ENCODE data around the gene HDAC11. TPM values are rescaled to one million over a fixed set of nuclear protein-coding genes. Genes with fewer than 3 reads are reported as not detected.
"Not testable (repeated sequence)": the region's sequence is repeated elsewhere in the genome, so short reads cannot be mapped to it uniquely, and the experiment has no call there.

HDAC11 gene
- total RNA-seq, 1 donor from 2014 or later, result 19.7 TPM

- Histone ChIP-seq H3K36me3 (ENCODE audit: control insufficient read depth, insufficient read depth, low read length) (no peaks in the 10 kb centered on the region), H3K4me3 (ENCODE audit: low read depth, low read length) (no peak overlapping the region), H3K27me3 (ENCODE audit: control insufficient read depth, insufficient read depth, low read length) (no peaks in the 10 kb centered on the region)
- TF ChIP-seq CTCF (IDR thresholded peaks at IDR 0.05; ENCODE audit: insufficient read depth, low read length, severe bottlenecking), result no peak
- FAIRE-seq, result peak; percentile 72
- no peak for DNase-seq (ENCODE audit: low read depth)
Observed at GRCh38 chr3:13521309-13521708, 41.2 kb downstream of the HDAC11 start.

GRCh38 chr3:13521749-13522148 lies 41.6 kb downstream of the HDAC11 start:
- H3K36me3 ChIP-seq (ENCODE audit: control insufficient read depth, insufficient read depth, low read length); H3K4me3 ChIP-seq (ENCODE audit: low read depth, low read length); FAIRE-seq; DNase-seq (ENCODE audit: low read depth); H3K27me3 ChIP-seq (ENCODE audit: control insufficient read depth, insufficient read depth, low read length): not testable (repeated sequence)

GRCh38 chr3:13522236-13522635 lies 42.1 kb downstream of the HDAC11 start:
- no peak for TF ChIP-seq CTCF (IDR thresholded peaks at IDR 0.05; ENCODE audit: insufficient read depth, low read length, severe bottlenecking)
- H3K4me3 ChIP-seq (ENCODE audit: low read depth, low read length), result no peak overlapping the region
- DNase-seq (ENCODE audit: low read depth), result no peak
- no peaks in the 10 kb centered on the region for H3K36me3 ChIP-seq (ENCODE audit: control insufficient read depth, insufficient read depth, low read length)
- FAIRE-seq, result no peak
- H3K27me3 ChIP-seq (ENCODE audit: control insufficient read depth, insufficient read depth, low read length), result no peaks in the 10 kb centered on the region

- no peak for FAIRE-seq
- no peaks in the 10 kb centered on the region for H3K27me3 ChIP-seq (ENCODE audit: control insufficient read depth, insufficient read depth, low read length)
- no peak for DNase-seq (ENCODE audit: low read depth)
- H3K36me3 ChIP-seq (ENCODE audit: control insufficient read depth, insufficient read depth, low read length), result no peaks in the 10 kb centered on the region
- TF ChIP-seq CTCF (IDR thresholded peaks at IDR 0.05; ENCODE audit: insufficient read depth, low read length, severe bottlenecking), result no peak
- H3K4me3 ChIP-seq (ENCODE audit: low read depth, low read length), result no peak overlapping the region
Observed at GRCh38 chr3:13524979-13525669, 45.0 kb downstream of the HDAC11 start.

- Histone ChIP-seq H3K27me3 (ENCODE audit: control insufficient read depth, insufficient read depth, low read length) (no peaks in the 10 kb centered on the region), H3K36me3 (ENCODE audit: control insufficient read depth, insufficient read depth, low read length) (no peaks in the 10 kb centered on the region), H3K4me3 (ENCODE audit: low read depth, low read length) (no peak overlapping the region)
- TF ChIP-seq CTCF (IDR thresholded peaks at IDR 0.05; ENCODE audit: insufficient read depth, low read length, severe bottlenecking), result no peak
- peak; percentile 59 for DNase-seq (ENCODE audit: low read depth)
- FAIRE-seq, result no peak
Observed at GRCh38 chr3:13525827-13526625, 45.9 kb downstream of the HDAC11 start.

- H3K4me3 ChIP-seq (ENCODE audit: low read depth, low read length), result no peak overlapping the region
- no peak for TF ChIP-seq CTCF (IDR thresholded peaks at IDR 0.05; ENCODE audit: insufficient read depth, low read length, severe bottlenecking)
- no peaks in the 10 kb centered on the region for H3K36me3 ChIP-seq (ENCODE audit: control insufficient read depth, insufficient read depth, low read length)
- FAIRE-seq (peak; percentile 47), DNase-seq (ENCODE audit: low read depth) (no peak)
- H3K27me3 ChIP-seq (ENCODE audit: control insufficient read depth, insufficient read depth, low read length), result no peaks in the 10 kb centered on the region
Observed at GRCh38 chr3:13526626-13526949, 46.5 kb downstream of the HDAC11 start.
